Suppressor macrophage treated with lipopolysaccharide for 4 hours (primary cell): ENCODE results near the gene SPINDOC.

ENCODE experiments used
- DNase-seq: peaks from one replicate; pipeline ENCODE4 v3.0.0-alpha.2; 2020

SPINDOC gene

GRCh38 chr11:63834535-63835157 lies 21.4 kb downstream of the SPINDOC start:
- no peak for DNase-seq

- no peak for DNase-seq
These were observed 21.9 kb downstream of the SPINDOC start for GRCh38 chr11:63835158-63835545.

- peak; percentile 84 for DNase-seq
These were observed 23.9 kb downstream of the SPINDOC start for GRCh38 chr11:63837027-63837688.

- peak; percentile 76 for DNase-seq
These were observed 24.5 kb downstream of the SPINDOC start for GRCh38 chr11:63837739-63838138.

- no peak for DNase-seq
These were observed 25.0 kb downstream of the SPINDOC start for GRCh38 chr11:63838150-63838677.

GRCh38 chr11:63838678-63839507 lies 25.6 kb downstream of the SPINDOC start, which contains the start of gene MARK2:
TSS of gene MARK2 (plus strand) at chr11:63839110. CDS start at chr11:63839507, 397 bp downstream.
- peak; percentile 99 for DNase-seq

GRCh38 chr11:63839508-63840355 lies 26.5 kb downstream of the SPINDOC start:
- peak; percentile 61 for DNase-seq

- DNase-seq: no peak
These were observed 27.3 kb downstream of the SPINDOC start for GRCh38 chr11:63840356-63841060.

GRCh38 chr11:63841554-63841953 lies 28.3 kb downstream of the SPINDOC start:
- no peak for DNase-seq

- no peak for DNase-seq
These were observed 29.8 kb downstream of the SPINDOC start for GRCh38 chr11:63843041-63843440.

- DNase-seq: no peak
These were observed 31.6 kb downstream of the SPINDOC start for GRCh38 chr11:63844836-63845235.

GRCh38 chr11:63845303-63845702 lies 32.0 kb downstream of the SPINDOC start:
- peak; percentile 91 for DNase-seq

GRCh38 chr11:63845911-63846310 lies 32.7 kb downstream of the SPINDOC start:
- DNase-seq: no peak

- no peak for DNase-seq
These were observed 33.6 kb downstream of the SPINDOC start for GRCh38 chr11:63846897-63847296.

- DNase-seq: no peak
These were observed 34.1 kb downstream of the SPINDOC start for GRCh38 chr11:63847363-63847762.

GRCh38 chr11:63849691-63850090 lies 36.4 kb downstream of the SPINDOC start:
- DNase-seq: no peak

GRCh38 chr11:63850920-63851319 lies 37.7 kb downstream of the SPINDOC start:
- DNase-seq: no peak

- peak; percentile 43 for DNase-seq
These were observed 38.1 kb downstream of the SPINDOC start for GRCh38 chr11:63851364-63851763.

- DNase-seq: peak; percentile 53
These were observed 40.2 kb downstream of the SPINDOC start for GRCh38 chr11:63853476-63853875.

- DNase-seq: no peak
These were observed 41.4 kb downstream of the SPINDOC start for GRCh38 chr11:63854696-63855095.

GRCh38 chr11:63855975-63856374 lies 42.7 kb downstream of the SPINDOC start:
- no peak for DNase-seq
